GM12878 (cell line): ENCODE data around the gene CROCC. TPM values are rescaled to one million over a fixed set of nuclear protein-coding genes. Genes with fewer than 3 reads are reported as not detected.
"Not testable (repeated sequence)": the region's sequence is repeated elsewhere in the genome, so short reads cannot be mapped to it uniquely, and the experiment has no call there.

ENCODE experiments used
- ATAC-seq: fragments of 200-7000 bp; cut with Tn5 transposase; 3 replicates; pipeline ENCODE4 v1.9.1; 2020; ENCODE audit warnings: mild to moderate bottlenecking, moderate library complexity
- BruUV-seq: library from RNA; stranded (reverse); fragments of 400-500 nt; replicated peaks from 2 replicates; lab custom pipeline; 2021; lab: Mats Ljungman, UMichigan
- CTCF ChIA-PET: fragments of 300-600 bp; sonication (Branson Sonifier 250); formaldehyde crosslinking; extraction: SDS; loops from one replicate; lab custom pipeline; 2021; ENCODE audit warnings: inconsistent platforms; lab: Yijun Ruan, JAX
- POLR2A ChIA-PET: fragments of 350-600 bp; formaldehyde crosslinking; extraction: SDS; loops from one replicate; lab custom pipeline; 2021; ENCODE audit warnings: inconsistent platforms; lab: Charles Lee
- RAD21 ChIA-PET: fragments of 300-600 bp; sonication (Branson Sonifier 250); formaldehyde crosslinking; loops from one replicate; lab custom pipeline; 2023; ENCODE audit warnings: antibody characterized with exemption; ENCODE audit not compliant: unreplicated experiment; lab: Charles Lee
- SMC1A ChIA-PET: fragments of 300-600 bp; sonication (Branson Sonifier 250); formaldehyde crosslinking; loops from one replicate; lab custom pipeline; 2023; ENCODE audit not compliant: unreplicated experiment, uncharacterized antibody; lab: Charles Lee
- DNase-seq: peaks from one replicate; pipeline ENCODE4 v3.0.0-alpha.2; 2011; ENCODE audit warnings: low read depth, low spot score
- FAIRE-seq: peaks from 3 replicates; lab custom pipeline; 2011; peaks lifted over from hg19 to GRCh38; lab: Jason Lieb, UNC
- H2AFZ ChIP-seq: 2 replicates; pipeline ENCODE4 v1.6.0; 2011; ENCODE audit warnings: low read depth, low read length, control low read depth; ENCODE audit not compliant: control insufficient read depth
- H3K27ac ChIP-seq: 2 replicates; pipeline ENCODE4 v1.5.1; 2011; ENCODE audit warnings: control low read depth; ENCODE audit not compliant: control insufficient read depth, insufficient read depth
- H3K27me3 ChIP-seq, 2 experiments: replicated peaks in 1 of 2; 2 replicates each; pipeline versions ENCODE4 v1.6.0 to v1.6.1; 2011; ENCODE audit warnings: low read length in 1 of 2; ENCODE audit not compliant: control insufficient read depth in 2 of 2, insufficient read depth in 2 of 2
- H3K36me3 ChIP-seq, 2 experiments: 2 replicates each; pipeline ENCODE4 v1.5.1; 2011; ENCODE audit warnings: low read length in 1 of 2; ENCODE audit not compliant: control insufficient read depth in 2 of 2, insufficient read depth in 2 of 2
- H3K4me1 ChIP-seq: 2 replicates; pipeline ENCODE4 v1.6.1; 2011; ENCODE audit warnings: mild to moderate bottlenecking, low read length, moderate library complexity, mixed read lengths; ENCODE audit not compliant: control insufficient read depth, insufficient read depth
- H3K4me2 ChIP-seq: 2 replicates; pipeline ENCODE4 v1.6.0; 2011; ENCODE audit warnings: control low read depth; ENCODE audit not compliant: control insufficient read depth, insufficient read depth
- H3K4me3 ChIP-seq: fragments of 200-600 bp; sonication (generic); 2 replicates; pipeline ENCODE4 v1.5.1; 2016
- H3K79me2 ChIP-seq: 2 replicates; pipeline ENCODE4 v1.6.0; 2011; ENCODE audit warnings: low read length; ENCODE audit not compliant: control insufficient read depth, insufficient read depth
- H3K9ac ChIP-seq: 2 replicates; pipeline ENCODE4 v1.8.0; 2011; ENCODE audit warnings: low read length, control low read depth, mixed read lengths; ENCODE audit not compliant: control insufficient read depth, insufficient read depth
- H3K9me3 ChIP-seq: replicated peaks from 3 replicates; pipeline ENCODE4 v1.5.1; 2011; ENCODE audit warnings: mild to moderate bottlenecking, low read length; ENCODE audit not compliant: control insufficient read depth, insufficient read depth
- H4K20me1 ChIP-seq: 2 replicates; pipeline ENCODE4 v1.6.0; 2011; ENCODE audit not compliant: control insufficient read depth, insufficient read depth
- WGBS: methylation state at CpG from one replicate; pipeline ENCODE4 v1.1.6; 2016; ENCODE audit warnings: low lambda C conversion rate; ENCODE audit not compliant: insufficient replicate concordance, insufficient coverage; ENCODE audit errors: missing lambda C conversion rate; 5-methylcytosine and 5-hydroxymethylcytosine counted together
- in situ Hi-C: fragments of 300-500 bp; cut with MboI; formaldehyde crosslinking; loops from 9 replicates; pipeline ENCODE4 v1.14.3; 2018; ENCODE audit warnings: mixed read lengths
- intact Hi-C: fragments of 100-400 bp; cut with micrococcal nuclease; formaldehyde crosslinking; loops from one replicate; pipeline ENCODE4 v1.14.2; 2022; ENCODE audit not compliant: unreplicated experiment
- polyA plus RNA-seq, 11 experiments: library from polyadenylated mRNA; depleted of rRNA in 4 of 11; unstranded in 6 of 11; stranded (reverse) in 5 of 11; fragments of >200 nt; fragmentation: Nextera tagmentation in 4 of 11; fragmentation: Illumina TruSeq in 1 of 11; extraction: Ambion mirVana in 4 of 11; extraction: Trizol in 1 of 11; gene quantifications; 1 replicate in 1 of 11; 2 replicates in 10 of 11; pipeline versions ENCODE4 v1.2.1 to v1.2.3, GENCODE V29; 2011 to 2016; ENCODE audit warnings: inconsistent platforms in 2 of 11, missing spikeins in 2 of 11, low read depth in 1 of 11
- total RNA-seq, 4 experiments: library from RNA; depleted of rRNA in 3 of 4; stranded (reverse); fragments of >200 nt in 3 of 4; fragmentation: Illumina TruSeq in 1 of 4; extraction: Trizol in 1 of 4; gene quantifications; 2 replicates each; pipeline versions ENCODE4 v1.2.1 to v1.2.3, GENCODE V29; 2013 to 2021

The CROCC gene
- total and polyA plus RNA-seq, 10 of the 15 experiments (the other 5 are each of a cell fraction or from before 2014, with no cell fraction given), result 0.04 to 5.5 (median 2.3) TPM

- H3K4me1 ChIP-seq, FAIRE-seq, DNase-seq, POLR2A ChIA-PET, H3K9me3 ChIP-seq, H3K27me3 ChIP-seq, CTCF ChIA-PET, H3K36me3 ChIP-seq, intact Hi-C loops, ATAC-seq, in situ Hi-C loops, H2AFZ ChIP-seq, H4K20me1 ChIP-seq, H3K27ac ChIP-seq, H3K4me3 ChIP-seq, H3K9ac ChIP-seq, H3K79me2 ChIP-seq, H3K4me2 ChIP-seq, BruUV-seq, RAD21 ChIA-PET, SMC1A ChIA-PET: not testable (repeated sequence)
- WGBS, result 73% methylated on average over 13 of the region's 35 CpGs
Measured at GRCh38 chr1:16874968-16875765, 46.6 kb upstream of the CROCC start.

GRCh38 chr1:16881742-16882141 is 40.0 kb upstream of the CROCC start:
- DNase-seq, H3K4me3 ChIP-seq, in situ Hi-C loops, POLR2A ChIA-PET, H3K9me3 ChIP-seq, H3K27me3 ChIP-seq, H3K79me2 ChIP-seq, SMC1A ChIA-PET, FAIRE-seq, BruUV-seq, H2AFZ ChIP-seq, H3K4me1 ChIP-seq, H3K4me2 ChIP-seq, RAD21 ChIA-PET, H3K27ac ChIP-seq, CTCF ChIA-PET, H3K36me3 ChIP-seq, intact Hi-C loops, ATAC-seq, H3K9ac ChIP-seq, H4K20me1 ChIP-seq: not testable (repeated sequence)
- WGBS, result 0% methylated on average over 1 of the region's 1 CpG
